C4-2B (cell line): Measurements from ENCODE around the gene EFR3B.

Experiments used
- CTCF ChIP-seq: fragments of 450-650 bp; conservative IDR thresholded peaks from 2 replicates; pipeline ENCODE4 v1.5.1; 2017; ENCODE audit warnings: mild to moderate bottlenecking
- ZFX ChIP-seq: fragments of 450-650 bp; IDR thresholded peaks from 2 replicates; pipeline ENCODE4 v1.6.1; 2017

DNA sequence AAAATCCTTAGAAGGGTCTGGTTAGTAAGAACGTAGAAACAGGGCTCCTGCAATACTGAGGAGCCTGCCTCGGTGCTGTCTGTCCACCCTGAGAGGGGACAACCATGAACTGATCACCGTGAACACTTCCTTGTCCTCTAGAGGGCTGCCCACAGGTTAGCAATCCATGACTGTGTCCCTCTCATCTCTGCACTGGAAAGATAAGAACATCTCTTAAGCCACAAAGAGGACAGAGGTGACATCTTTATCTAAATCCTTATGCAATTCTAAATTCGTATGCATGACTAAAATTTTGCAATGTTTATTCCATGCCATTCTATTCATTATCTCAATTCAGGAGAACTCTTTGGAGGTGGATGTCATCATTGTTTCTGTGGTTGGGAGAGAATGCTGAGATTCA is 12.8 kb downstream of the EFR3B start:
- TF ChIP-seq CTCF (no peak), ZFX (no peak)
